Endodermal cell (in vitro differentiated cells): ENCODE data around the gene ITIH5. TPM values are rescaled to one million over a fixed set of nuclear protein-coding genes. Genes with fewer than 3 reads are reported as not detected.

Source experiments
- DNase-seq: peaks from one replicate; pipeline ENCODE4 v3.0.0-alpha.2; 2017
- H3K27ac ChIP-seq: 2 replicates; pipeline ENCODE4 v1.5.1; 2013; ENCODE audit warnings: mild to moderate bottlenecking, low read depth, low read length, moderate library complexity
- H3K27me3 ChIP-seq: 2 replicates; pipeline ENCODE4 v1.6.1; 2013; ENCODE audit warnings: mild to moderate bottlenecking, low read length, moderate library complexity; ENCODE audit not compliant: insufficient read depth, control insufficient read depth, poor library complexity, severe bottlenecking
- H3K36me3 ChIP-seq: 2 replicates; pipeline ENCODE4 v1.7.0; 2013; ENCODE audit warnings: mild to moderate bottlenecking, low read length, moderate library complexity; ENCODE audit not compliant: control insufficient read depth, insufficient read depth
- H3K4me1 ChIP-seq: one replicate; pipeline ENCODE4 v1.7.0; 2013; ENCODE audit warnings: low read length; ENCODE audit not compliant: control insufficient read depth, insufficient read depth
- H3K4me3 ChIP-seq: 2 replicates; pipeline ENCODE4 v1.5.1; 2013; ENCODE audit warnings: mild to moderate bottlenecking, low read length, moderate library complexity
- H3K9ac ChIP-seq: 2 replicates; pipeline ENCODE4 v1.6.1; 2013; ENCODE audit warnings: mild to moderate bottlenecking, low read length, moderate library complexity; ENCODE audit not compliant: poor library complexity, severe bottlenecking; ENCODE audit errors: extremely low read depth
- H3K9me3 ChIP-seq: 2 replicates; pipeline ENCODE4 v1.6.1; 2013; ENCODE audit warnings: mild to moderate bottlenecking, low read length, moderate library complexity; ENCODE audit not compliant: control insufficient read depth
- H3K27ac Mint-ChIP-seq: 2 replicates; pipeline ENCODE4 v1.8.0; 2020; ENCODE audit warnings: mixed read lengths
- H3K27me3 Mint-ChIP-seq: 2 replicates; pipeline ENCODE4 v1.8.0; 2021; ENCODE audit warnings: mild to moderate bottlenecking, mixed read lengths; ENCODE audit not compliant: insufficient read depth
- H3K36me3 Mint-ChIP-seq: 2 replicates; pipeline ENCODE4 v1.8.0; 2020; ENCODE audit warnings: low read depth, mixed read lengths
- H3K4me1 Mint-ChIP-seq: 2 replicates; pipeline ENCODE4 v1.8.0; 2020; ENCODE audit warnings: mixed read lengths
- H3K4me3 Mint-ChIP-seq: 2 replicates; pipeline ENCODE4 v1.8.0; 2020; ENCODE audit warnings: mild to moderate bottlenecking, moderate library complexity, mixed read lengths
- H3K9me3 Mint-ChIP-seq: 2 replicates; pipeline ENCODE4 v1.8.0; 2020; ENCODE audit warnings: mild to moderate bottlenecking, mixed read lengths
- WGBS, 2 experiments: methylation state at CpG; one replicate each; pipeline versions ENCODE4 v1.1.5 to v1.1.7; 2013; ENCODE audit warnings: missing lambda C conversion rate in 2 of 2, mixed read lengths in 1 of 2; ENCODE audit not compliant: insufficient coverage in 1 of 2, insufficient read length in 1 of 2; 5-methylcytosine and 5-hydroxymethylcytosine counted together
- total RNA-seq, 2 donors: library from RNA; stranded (reverse); fragmentation: NEBNext Ultra II Directional in 1 of 2; extraction: Animal tissue kit (Norgen Biotek cat#: 25700) in 1 of 2; gene quantifications; 2 replicates in 1 of 2; 3 replicates in 1 of 2; pipeline ENCODE4 v1.2.1, GENCODE V29; 2021
- TF ChIP-seq, protein P1 (sequence below): fragments of 200-600 bp; sonication (generic); conservative IDR thresholded peaks from 2 replicates; pipeline ENCODE4 v1.5.0; 2021; ENCODE audit warnings: antibody characterized with exemption, mild to moderate bottlenecking

The ITIH5 gene
- total RNA-seq, 2 donors from 2014 or later: 2.9 to 5.3 TPM

DNA sequence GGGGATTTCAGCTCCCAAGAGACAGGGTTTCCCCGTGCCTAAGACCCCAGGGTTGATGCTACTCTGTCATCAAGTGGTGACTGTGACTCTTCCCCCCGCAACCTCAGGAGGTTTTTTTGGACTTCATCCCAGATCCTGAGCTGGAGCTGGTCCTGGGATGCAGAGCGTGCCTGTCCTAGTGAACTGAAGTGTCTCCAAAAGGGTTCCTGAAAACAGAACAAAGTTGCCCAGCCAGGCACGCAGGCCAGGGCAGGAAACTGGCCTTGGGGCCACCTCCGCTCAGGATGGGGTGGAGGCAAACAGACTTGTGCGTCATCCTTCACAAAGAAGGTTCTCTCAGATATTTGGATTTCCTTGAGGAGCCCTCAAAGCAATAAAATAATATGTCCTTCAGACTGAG, 118.9 kb downstream of the ITIH5 start:
- no peaks in the 10 kb centered on the region for H3K36me3 Mint-ChIP-seq
- peaks cover 38% of the 10 kb centered on the region for H3K4me1 Mint-ChIP-seq
- Histone ChIP-seq H3K9ac (no peak overlapping the region), H3K4me1 (peaks cover 17% of the 10 kb centered on the region), H3K36me3 (no peaks in the 10 kb centered on the region), H3K27me3 (no peaks in the 10 kb centered on the region), H3K27ac (no peak overlapping the region), H3K4me3 (no peak overlapping the region), H3K9me3 (no peaks in the 10 kb centered on the region)
- WGBS, 2 experiments: 93% methylated on average over 6 of the region's 6 CpGs
- peaks cover 9% of the 10 kb centered on the region for H3K27me3 Mint-ChIP-seq
- H3K27ac Mint-ChIP-seq: no peak overlapping the region
- TF ChIP-seq, protein P1, sequence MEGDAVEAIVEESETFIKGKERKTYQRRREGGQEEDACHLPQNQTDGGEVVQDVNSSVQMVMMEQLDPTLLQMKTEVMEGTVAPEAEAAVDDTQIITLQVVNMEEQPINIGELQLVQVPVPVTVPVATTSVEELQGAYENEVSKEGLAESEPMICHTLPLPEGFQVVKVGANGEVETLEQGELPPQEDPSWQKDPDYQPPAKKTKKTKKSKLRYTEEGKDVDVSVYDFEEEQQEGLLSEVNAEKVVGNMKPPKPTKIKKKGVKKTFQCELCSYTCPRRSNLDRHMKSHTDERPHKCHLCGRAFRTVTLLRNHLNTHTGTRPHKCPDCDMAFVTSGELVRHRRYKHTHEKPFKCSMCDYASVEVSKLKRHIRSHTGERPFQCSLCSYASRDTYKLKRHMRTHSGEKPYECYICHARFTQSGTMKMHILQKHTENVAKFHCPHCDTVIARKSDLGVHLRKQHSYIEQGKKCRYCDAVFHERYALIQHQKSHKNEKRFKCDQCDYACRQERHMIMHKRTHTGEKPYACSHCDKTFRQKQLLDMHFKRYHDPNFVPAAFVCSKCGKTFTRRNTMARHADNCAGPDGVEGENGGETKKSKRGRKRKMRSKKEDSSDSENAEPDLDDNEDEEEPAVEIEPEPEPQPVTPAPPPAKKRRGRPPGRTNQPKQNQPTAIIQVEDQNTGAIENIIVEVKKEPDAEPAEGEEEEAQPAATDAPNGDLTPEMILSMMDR: no peak
- no peaks in the 10 kb centered on the region for H3K9me3 Mint-ChIP-seq
- no peak for DNase-seq
- H3K4me3 Mint-ChIP-seq: no peak overlapping the region

DNA sequence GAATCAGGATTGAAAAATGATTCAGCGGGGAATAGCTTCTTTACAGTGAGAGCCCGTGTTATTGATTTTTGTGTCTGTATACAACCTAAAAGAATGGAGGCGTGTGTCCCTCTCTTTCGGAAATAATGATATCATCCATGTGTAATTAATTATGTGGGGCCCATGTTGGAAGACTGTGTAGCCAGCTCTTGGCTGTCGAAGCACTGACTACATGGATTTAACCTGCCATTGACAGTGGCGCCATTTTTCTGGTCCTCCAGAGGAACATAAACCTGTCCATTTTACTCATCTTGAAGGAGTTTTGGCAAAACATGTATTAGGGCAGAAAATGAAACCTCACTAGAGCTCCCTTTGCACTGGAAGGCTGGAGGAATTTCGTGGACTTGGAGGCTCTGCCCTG, 119.6 kb downstream of the ITIH5 start:
- H3K9me3 Mint-ChIP-seq: no peaks in the 10 kb centered on the region
- Histone ChIP-seq H3K9ac (no peak overlapping the region), H3K4me3 (no peak overlapping the region), H3K9me3 (no peaks in the 10 kb centered on the region), H3K27me3 (no peaks in the 10 kb centered on the region), H3K36me3 (no peaks in the 10 kb centered on the region), H3K27ac (no peak overlapping the region), H3K4me1 (peaks cover 20% of the 10 kb centered on the region)
- peaks cover 40% of the 10 kb centered on the region for H3K4me1 Mint-ChIP-seq
- H3K4me3 Mint-ChIP-seq: no peak overlapping the region
- no peak for DNase-seq
- TF ChIP-seq, protein P1: no peak
- no peaks in the 10 kb centered on the region for H3K36me3 Mint-ChIP-seq
- WGBS, 2 experiments: 94 to 100% methylated on average over 2 to 7 of the region's 7 CpGs
- peaks cover 9% of the 10 kb centered on the region for H3K27me3 Mint-ChIP-seq
- no peak overlapping the region for H3K27ac Mint-ChIP-seq

DNA sequence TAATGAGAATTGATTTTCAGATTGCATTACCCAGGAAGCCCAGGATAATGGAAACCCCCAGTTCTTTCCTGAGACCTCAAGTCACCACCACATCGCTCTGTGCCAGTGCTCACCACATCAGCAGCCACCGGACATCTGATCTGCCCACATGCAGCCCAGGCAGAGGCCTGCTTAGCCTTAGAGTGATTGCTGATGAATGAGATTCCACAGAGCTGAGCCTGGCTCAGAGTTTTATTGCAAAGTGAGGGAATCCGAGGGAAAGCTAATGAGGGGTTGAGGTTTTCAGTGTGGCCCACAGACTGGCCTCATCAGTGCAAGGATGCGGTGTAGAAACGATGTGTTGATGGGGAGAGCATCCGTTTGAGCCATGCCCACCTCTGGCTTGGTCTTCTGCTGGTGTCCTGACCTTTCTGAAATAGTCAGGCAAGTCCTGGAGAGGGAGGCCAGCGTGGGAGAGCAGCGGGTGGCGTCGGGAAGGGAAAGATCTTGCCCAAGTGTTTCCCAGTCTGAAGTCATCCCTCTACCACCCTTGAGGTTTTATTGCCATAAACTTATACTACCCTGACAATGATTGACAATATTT, 120.3 kb downstream of the ITIH5 start:
- Histone ChIP-seq H3K27ac (no peak overlapping the region), H3K4me3 (no peak overlapping the region), H3K9ac (no peak overlapping the region), H3K4me1 (peaks cover 22% of the 10 kb centered on the region), H3K36me3 (no peaks in the 10 kb centered on the region), H3K9me3 (no peaks in the 10 kb centered on the region), H3K27me3 (no peaks in the 10 kb centered on the region)
- no peak for DNase-seq
- Mint-ChIP-seq H3K9me3 (no peaks in the 10 kb centered on the region), H3K36me3 (no peaks in the 10 kb centered on the region), H3K27me3 (peaks cover 9% of the 10 kb centered on the region), H3K27ac (no peak overlapping the region), H3K4me1 (peaks cover 40% of the 10 kb centered on the region), H3K4me3 (no peak overlapping the region)
- WGBS, 2 experiments: 93 to 97% methylated on average over 7 to 10 of the region's 10 CpGs
- TF ChIP-seq, protein P1: no peak
